ENCODE measurements around the gene FGR. TPM values are rescaled to one million over a fixed set of nuclear protein-coding genes. Genes with fewer than 3 reads are reported as not detected.
A peak's percentile ranks its signal among the peaks of the same experiment; 100 is the strongest.

Gene FGR
- total and polyA plus RNA-seq, 2 experiments from 2014 or later: not detected

DNA sequence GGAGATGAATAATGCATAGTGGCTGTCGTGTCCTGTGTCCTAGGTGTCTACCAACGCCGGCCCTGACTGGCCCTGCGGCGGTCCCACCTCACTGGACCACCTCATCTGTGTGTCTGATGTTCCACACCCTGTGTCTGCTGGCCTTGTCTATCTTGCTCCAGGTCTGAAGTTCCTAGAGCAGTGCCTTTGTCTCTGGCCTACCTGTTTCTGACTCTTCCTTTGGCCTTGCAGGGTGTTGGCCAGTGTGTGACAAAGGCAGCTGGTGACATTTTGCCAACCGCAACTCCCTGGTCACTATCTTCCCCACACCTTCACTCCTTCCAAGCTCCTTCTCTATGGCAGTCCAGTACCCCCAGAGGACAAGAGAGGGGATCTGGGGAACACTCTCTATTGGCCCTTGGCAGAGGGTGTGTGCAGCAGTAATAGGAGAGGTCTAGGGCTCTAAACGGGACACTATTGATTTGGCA is 29.7 kb downstream of the FGR start:
- H3K4me3 ChIP-seq: no peak overlapping the region
- no peaks in the 10 kb centered on the region for H3K9me2 ChIP-seq (ENCODE audit: insufficient read depth)
- no peak overlapping the region for H3K4me2 ChIP-seq (ENCODE audit: unreplicated experiment)
- H3K27me3 ChIP-seq (replicated peaks; ENCODE audit: insufficient read depth): no peaks in the 10 kb centered on the region
- no peaks in the 10 kb centered on the region for H3K36me3 ChIP-seq (ENCODE audit: low read depth)
- H3F3A ChIP-seq (ENCODE audit: insufficient read depth): no peaks in the 10 kb centered on the region
- DNase-seq: no peak
- in situ Hi-C loops (cut with MboI): loop anchor here (5.0 to 25.0 kb wide), 3 partner anchors 62 to 493 kb away; no protein-coding TSS in a partner anchor
- H3K9me3 ChIP-seq (ENCODE audit: low read depth): no peaks in the 10 kb centered on the region
- 83 to 85% methylated on average over 7 of the region's 7 CpGs for WGBS, 2 experiments (ENCODE audit: low coverage in 1 of 2, low lambda C conversion rate in 2 of 2, missing lambda C conversion rate in 2 of 2)
- H3K79me2 ChIP-seq (ENCODE audit: insufficient read depth): peaks cover 30% of the 10 kb centered on the region
- H3K4me1 ChIP-seq (ENCODE audit: insufficient read depth): peaks cover 13% of the 10 kb centered on the region
- no peak overlapping the region for H3K27ac ChIP-seq
- no peak overlapping the region for H3K9ac ChIP-seq
- H4K20me1 ChIP-seq (ENCODE audit: insufficient read depth): no peaks in the 10 kb centered on the region
- TF ChIP-seq EZH2 (IDR thresholded peaks at IDR 0.05; ENCODE audit: insufficient read depth, poor library complexity, severe bottlenecking) (no peak), EZH2phosphoT487 (IDR thresholded peaks at IDR 0.05; ENCODE audit: insufficient read depth, low read depth) (no peak)
- no peak overlapping the region for H2AFZ ChIP-seq

DNA sequence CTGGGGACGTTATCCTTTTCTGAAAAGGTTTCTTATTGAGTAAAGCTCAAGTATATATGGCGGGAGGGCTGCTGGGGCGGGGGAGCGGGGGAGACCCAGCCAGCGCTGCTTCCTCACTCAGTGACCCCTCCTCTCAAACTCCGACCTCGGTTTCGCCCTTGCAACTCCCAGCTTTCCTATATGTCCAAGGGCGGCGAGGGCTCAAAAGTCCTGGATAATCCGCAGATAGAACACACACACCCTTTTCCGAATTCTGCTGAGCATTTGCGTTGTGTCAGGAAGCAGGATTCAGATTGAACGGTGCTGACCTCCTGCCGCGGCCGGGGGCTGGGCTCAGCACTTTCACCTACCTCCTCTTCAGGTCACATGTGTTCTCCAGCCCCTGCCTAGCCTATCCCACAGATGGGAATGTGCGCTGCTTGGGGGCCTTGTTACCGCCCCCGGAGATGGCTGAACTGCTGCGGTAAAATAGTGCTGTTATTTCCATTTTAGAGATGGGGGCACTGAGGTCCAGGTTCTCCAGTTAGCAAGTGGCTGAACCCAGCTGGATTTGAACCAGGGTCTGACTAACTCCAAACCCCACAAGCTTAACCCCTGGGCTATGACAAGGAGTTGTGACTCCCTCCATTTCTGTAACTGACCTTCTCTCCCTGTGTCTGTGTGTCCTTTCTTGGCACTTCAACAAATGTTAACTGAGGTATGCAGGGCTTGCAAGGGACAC is 30.2 kb downstream of the FGR start:
- H4K20me1 ChIP-seq (ENCODE audit: insufficient read depth): no peaks in the 10 kb centered on the region
- DNase-seq: peak; percentile 33
- H3K27ac ChIP-seq: no peak overlapping the region
- no peaks in the 10 kb centered on the region for H3K9me3 ChIP-seq (ENCODE audit: low read depth)
- WGBS, 2 experiments (ENCODE audit: low coverage in 1 of 2, low lambda C conversion rate in 2 of 2, missing lambda C conversion rate in 2 of 2): 46 to 48% methylated on average over 20 to 21 of the region's 21 CpGs
- peak overlapping the region; percentile 52 for H3K4me2 ChIP-seq (ENCODE audit: unreplicated experiment)
- no peaks in the 10 kb centered on the region for H3K36me3 ChIP-seq (ENCODE audit: low read depth)
- in situ Hi-C loops (cut with MboI): loop anchor here (5.0 to 25.0 kb wide), 3 partner anchors 63 to 492 kb away; no protein-coding TSS in a partner anchor
- H3K79me2 ChIP-seq (ENCODE audit: insufficient read depth): peaks cover 36% of the 10 kb centered on the region
- H3F3A ChIP-seq (ENCODE audit: insufficient read depth): no peaks in the 10 kb centered on the region
- peak overlapping the region; percentile 80; the same call in 1 of the 2 replicates for H3K9ac ChIP-seq
- peak overlapping the region; percentile 84 for H3K4me3 ChIP-seq
- H3K27me3 ChIP-seq (replicated peaks; ENCODE audit: insufficient read depth): no peaks in the 10 kb centered on the region
- H3K4me1 ChIP-seq (ENCODE audit: insufficient read depth): peaks cover 18% of the 10 kb centered on the region
- no peak for TF ChIP-seq EZH2phosphoT487 (IDR thresholded peaks at IDR 0.05; ENCODE audit: insufficient read depth, low read depth)
- no peak for TF ChIP-seq EZH2 (IDR thresholded peaks at IDR 0.05; ENCODE audit: insufficient read depth, poor library complexity, severe bottlenecking)
- peak overlapping the region; percentile 87 for H2AFZ ChIP-seq
- H3K9me2 ChIP-seq (ENCODE audit: insufficient read depth): no peaks in the 10 kb centered on the region

DNA sequence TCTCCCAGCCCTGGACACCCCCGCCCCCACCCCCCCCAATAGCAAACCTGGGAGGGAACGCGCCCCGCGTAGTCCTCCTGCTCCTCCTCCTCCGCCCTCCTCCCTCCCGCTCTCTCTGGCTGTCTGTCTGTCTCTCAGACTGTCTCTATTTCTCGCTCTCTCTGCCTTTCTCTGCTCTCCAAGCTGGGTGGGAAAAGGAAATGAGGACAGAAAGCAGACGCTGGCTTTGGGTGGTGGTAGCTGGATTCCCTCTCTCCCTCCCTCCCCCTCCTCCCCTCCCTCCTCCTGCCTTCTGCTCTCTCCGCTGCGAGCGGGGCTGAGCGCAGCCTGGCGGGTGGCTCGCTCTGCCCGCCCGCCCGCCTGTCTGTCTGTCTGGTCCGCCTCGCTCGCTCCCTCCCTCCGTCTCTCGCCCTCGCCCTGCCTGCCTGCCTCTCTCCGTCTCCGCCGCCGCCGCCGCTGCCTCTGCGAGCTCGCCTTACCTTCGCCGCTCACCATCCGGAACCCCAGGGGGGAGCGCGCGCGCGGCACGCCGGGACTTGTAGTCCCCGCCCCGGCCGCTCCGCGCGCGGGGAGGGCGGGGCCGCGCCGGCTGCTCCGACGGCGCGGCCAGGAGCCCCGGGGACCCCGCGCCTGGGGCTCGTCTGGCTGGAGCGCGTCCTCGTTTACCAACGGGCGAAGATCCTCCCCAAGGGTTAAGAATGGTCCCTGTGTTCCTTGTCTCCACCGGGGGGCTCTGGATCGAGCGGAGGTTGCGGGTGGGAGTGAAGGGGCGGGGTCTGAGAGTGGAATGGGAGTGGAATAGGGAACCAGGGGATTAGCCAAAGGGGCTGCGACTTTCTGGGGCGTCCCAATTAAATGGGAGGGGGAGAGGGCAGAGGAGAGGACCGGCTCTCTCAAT is 31.1 kb downstream of the FGR start, which contains the start of gene AHDC1:
TSS of gene AHDC1 (minus strand) at position 464 of the 898 bp plus-strand sequence. CDS start 52,029 bp downstream, outside the sequence.
- no peaks in the 10 kb centered on the region for H4K20me1 ChIP-seq (ENCODE audit: insufficient read depth)
- in situ Hi-C loops (cut with MboI): loop anchor here (25.0 kb wide), 2 partner anchors 192 to 492 kb away; no protein-coding TSS in a partner anchor
- H3K9ac ChIP-seq: peak within 1 kb of the TSS; percentile 80
- WGBS, 2 experiments (ENCODE audit: low coverage in 1 of 2, low lambda C conversion rate in 2 of 2, missing lambda C conversion rate in 2 of 2): 1% methylated on average over 57 to 74 of the region's 74 CpGs
- H3K36me3 ChIP-seq (ENCODE audit: low read depth): no peaks in the 10 kb centered on the region
- no peaks in the 10 kb centered on the region for H3K9me3 ChIP-seq (ENCODE audit: low read depth)
- H3K27ac ChIP-seq: peak within 1 kb of the TSS; percentile 36
- H3K4me1 ChIP-seq (ENCODE audit: insufficient read depth): peaks cover 23% of the 10 kb centered on the region
- TF ChIP-seq EZH2phosphoT487 (IDR thresholded peaks at IDR 0.05; ENCODE audit: insufficient read depth, low read depth) (no peak), EZH2 (IDR thresholded peaks at IDR 0.05; ENCODE audit: insufficient read depth, poor library complexity, severe bottlenecking) (no peak)
- H3K9me2 ChIP-seq (ENCODE audit: insufficient read depth): no peaks in the 10 kb centered on the region
- peaks cover 44% of the 10 kb centered on the region for H3K79me2 ChIP-seq (ENCODE audit: insufficient read depth)
- peak within 1 kb of the TSS; percentile 87 for H2AFZ ChIP-seq
- no peaks in the 10 kb centered on the region for H3K27me3 ChIP-seq (replicated peaks; ENCODE audit: insufficient read depth)
- peak within 1 kb of the TSS; percentile 52 for H3K4me2 ChIP-seq (ENCODE audit: unreplicated experiment)
- H3F3A ChIP-seq (ENCODE audit: insufficient read depth): no peaks in the 10 kb centered on the region
- H3K4me3 ChIP-seq: peak within 1 kb of the TSS; percentile 84
- peak; percentile 98 for DNase-seq

DNA sequence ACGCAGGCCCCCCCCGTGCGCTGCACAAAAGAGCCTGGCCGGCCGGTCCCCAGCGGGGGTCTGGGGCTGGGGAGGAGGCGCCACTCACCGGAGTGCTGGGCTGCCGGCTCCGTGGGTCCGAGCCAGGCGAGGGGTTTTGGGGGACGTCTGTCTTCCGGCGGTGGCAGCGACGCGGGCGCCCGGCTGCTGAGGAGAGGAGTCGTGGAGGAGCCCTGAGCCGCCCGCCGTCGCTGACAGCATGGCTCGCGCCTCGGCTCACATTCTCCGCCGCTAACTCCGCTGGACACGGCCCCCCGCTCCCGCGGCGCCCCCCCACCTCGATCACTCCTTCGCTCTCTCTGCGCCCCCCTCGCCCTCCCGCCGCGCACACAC is 31.7 kb downstream of the FGR start:
- Histone ChIP-seq H4K20me1 (ENCODE audit: insufficient read depth) (no peaks in the 10 kb centered on the region), H2AFZ (peak overlapping the region; percentile 87; the same call in 1 of the 2 replicates), H3K27me3 (replicated peaks; ENCODE audit: insufficient read depth) (no peaks in the 10 kb centered on the region), H3K4me3 (peak overlapping the region; percentile 84), H3K4me1 (ENCODE audit: insufficient read depth) (peaks cover 29% of the 10 kb centered on the region), H3K79me2 (ENCODE audit: insufficient read depth) (peaks cover 50% of the 10 kb centered on the region), H3K27ac (peak overlapping the region; percentile 36), H3K9ac (peak overlapping the region; percentile 80), H3K4me2 (ENCODE audit: unreplicated experiment) (peak overlapping the region; percentile 48), H3F3A (ENCODE audit: insufficient read depth) (no peaks in the 10 kb centered on the region), H3K9me2 (ENCODE audit: insufficient read depth) (no peaks in the 10 kb centered on the region), H3K9me3 (ENCODE audit: low read depth) (no peaks in the 10 kb centered on the region), H3K36me3 (ENCODE audit: low read depth) (no peaks in the 10 kb centered on the region)
- TF ChIP-seq EZH2 (IDR thresholded peaks at IDR 0.05; ENCODE audit: insufficient read depth, poor library complexity, severe bottlenecking) (no peak), EZH2phosphoT487 (IDR thresholded peaks at IDR 0.05; ENCODE audit: insufficient read depth, low read depth) (no peak)
- peak; percentile 75 for DNase-seq
- in situ Hi-C loops (cut with MboI): loop anchor here (25.0 kb wide), 2 partner anchors 191 to 491 kb away; no protein-coding TSS in a partner anchor
- WGBS, 2 experiments (ENCODE audit: low coverage in 1 of 2, low lambda C conversion rate in 2 of 2, missing lambda C conversion rate in 2 of 2): 0 to 2% methylated on average over 5 to 42 of the region's 43 CpGs

All from GM23248 (cell line).